Embryonic facial prominence (tissue), 1 donor: ENCODE results near the gene DLX4.

ENCODE experiments used
- DNase-seq: peaks from one replicate; pipeline ENCODE4 v3.0.0-alpha.2; 2016; ENCODE audit errors: extremely low spot score

DLX4 gene, protein sequence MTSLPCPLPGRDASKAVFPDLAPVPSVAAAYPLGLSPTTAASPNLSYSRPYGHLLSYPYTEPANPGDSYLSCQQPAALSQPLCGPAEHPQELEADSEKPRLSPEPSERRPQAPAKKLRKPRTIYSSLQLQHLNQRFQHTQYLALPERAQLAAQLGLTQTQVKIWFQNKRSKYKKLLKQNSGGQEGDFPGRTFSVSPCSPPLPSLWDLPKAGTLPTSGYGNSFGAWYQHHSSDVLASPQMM

GRCh38 chr17:49969134-49969759, at the start of gene DLX4:
Gene DLX4 (plus strand): TSS chr17:49969190. CDS start chr17:49969469, 279 bp downstream.
- no peak for DNase-seq

GRCh38 chr17:49920030-49920769, 48.8 kb upstream of the DLX4 start:
- no peak for DNase-seq

DNA sequence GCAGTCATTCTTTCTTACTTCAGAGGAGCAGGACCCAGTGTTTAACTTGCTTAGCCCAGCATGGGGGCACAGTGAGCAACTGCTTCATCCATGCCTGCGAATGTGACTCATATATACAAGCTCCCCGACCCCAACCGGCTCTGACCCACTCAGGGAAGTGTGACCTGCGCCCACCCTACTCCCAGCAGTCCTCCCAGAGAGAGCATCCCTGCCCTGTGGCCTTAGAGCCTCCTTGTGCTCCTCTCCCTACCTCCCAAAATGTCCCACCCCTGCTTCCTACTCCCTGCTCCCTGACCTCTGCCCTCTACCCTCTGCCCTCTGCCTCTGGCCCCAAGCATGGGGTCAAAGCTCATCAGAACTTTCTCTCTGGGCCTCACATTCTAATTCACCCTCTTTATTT, 46.9 kb upstream of the DLX4 start:
- DNase-seq = no peak

DNA sequence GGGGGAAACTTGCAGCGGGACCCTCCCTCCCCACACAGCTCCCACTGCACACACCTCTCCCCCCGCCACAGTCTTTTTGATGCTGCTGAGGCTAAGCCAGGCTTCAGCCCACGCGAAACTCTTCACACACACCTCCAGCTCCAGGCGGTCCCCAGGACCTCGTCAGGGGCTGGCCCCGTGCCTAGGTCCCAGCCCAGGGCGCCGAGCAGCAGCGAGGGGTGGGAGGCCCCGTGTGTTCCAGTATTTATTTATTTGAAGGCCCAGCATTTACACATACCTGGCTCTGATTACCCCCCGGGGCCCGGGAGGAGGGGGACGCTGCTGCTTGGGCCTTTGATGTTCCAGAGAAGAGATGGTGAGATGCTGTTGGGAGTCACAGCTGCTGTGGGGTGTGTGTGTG, 44.9 kb upstream of the DLX4 start:
- DNase-seq = no peak

- no peak for DNase-seq
Measured at GRCh38 chr17:49924589-49924988, 44.4 kb upstream of the DLX4 start.

DNA sequence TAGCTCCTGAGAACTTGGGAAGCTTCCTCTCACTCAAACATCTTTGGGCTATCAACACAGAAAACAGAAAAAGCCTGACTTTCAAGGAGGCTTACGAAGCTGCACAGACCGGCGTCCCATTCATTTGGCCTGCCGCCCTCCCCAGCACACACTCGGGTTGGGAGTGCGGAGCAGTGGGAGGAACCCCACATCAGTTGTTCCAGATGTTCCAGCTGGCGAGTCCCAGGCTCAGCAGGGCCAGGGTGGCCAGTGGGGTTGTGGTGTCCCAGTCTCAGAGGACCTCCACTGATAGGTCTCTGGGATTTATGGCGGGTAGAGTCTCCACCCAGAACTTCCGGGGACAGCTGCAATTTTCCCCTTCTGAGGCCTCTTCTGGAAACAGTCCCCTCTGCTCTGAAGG, 43.1 kb upstream of the DLX4 start:
- no peak for DNase-seq

DNA sequence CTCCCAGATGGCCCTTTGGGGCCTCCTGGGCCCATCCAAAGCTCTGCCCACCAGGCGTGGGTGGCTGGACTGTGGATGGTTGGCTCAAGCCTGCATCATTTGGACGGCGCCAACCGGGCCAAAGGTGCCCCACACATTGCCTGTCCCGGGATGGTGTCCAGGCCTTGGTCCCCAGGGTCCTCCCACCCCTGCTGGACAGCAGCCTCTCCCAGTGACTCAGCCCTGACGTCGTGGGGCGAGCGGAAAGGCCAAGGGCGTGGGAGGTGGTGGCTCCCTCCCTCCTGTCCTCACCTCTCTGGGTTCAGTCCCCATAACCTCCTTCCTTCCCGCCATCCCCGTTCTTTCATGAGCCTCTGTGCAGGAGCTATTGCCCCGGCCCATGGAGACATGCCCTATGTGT, 42.1 kb upstream of the DLX4 start:
- DNase-seq = no peak

DNA sequence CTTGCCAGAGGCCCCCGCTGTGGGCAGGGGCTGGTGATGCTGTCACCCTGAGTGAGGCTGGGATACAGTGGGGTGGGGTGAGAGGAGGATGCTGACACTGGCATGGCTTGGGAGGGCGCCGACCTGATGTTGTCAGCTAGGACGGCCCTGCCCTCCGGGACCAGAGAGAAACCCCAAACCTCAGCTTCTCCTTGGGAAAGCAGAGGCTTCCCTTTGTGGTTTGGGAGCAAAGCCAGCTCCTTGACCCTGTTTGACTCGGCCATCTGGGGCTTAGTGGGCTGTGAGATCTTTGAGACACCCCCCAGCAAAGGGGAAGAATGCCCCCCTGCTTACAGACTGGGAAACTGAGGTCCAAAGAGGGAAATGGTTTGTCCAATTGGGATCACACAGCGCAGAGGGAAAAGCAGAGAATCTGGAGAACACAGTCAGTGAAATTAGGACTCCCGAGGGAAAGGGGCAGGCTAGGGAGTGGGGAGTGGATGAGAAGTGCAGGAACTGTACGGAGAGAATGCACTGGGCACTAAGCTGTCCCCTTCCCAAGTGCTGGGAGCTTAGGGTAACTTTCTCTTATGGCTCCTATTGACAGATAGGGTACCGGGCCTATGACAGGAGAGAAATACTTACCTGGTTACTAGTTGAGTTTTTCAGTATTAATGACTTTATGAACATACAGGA, 40.7 kb upstream of the DLX4 start:
- no peak for DNase-seq

GRCh38 chr17:49928837-49929475, 40.0 kb upstream of the DLX4 start:
- no peak for DNase-seq

DNA sequence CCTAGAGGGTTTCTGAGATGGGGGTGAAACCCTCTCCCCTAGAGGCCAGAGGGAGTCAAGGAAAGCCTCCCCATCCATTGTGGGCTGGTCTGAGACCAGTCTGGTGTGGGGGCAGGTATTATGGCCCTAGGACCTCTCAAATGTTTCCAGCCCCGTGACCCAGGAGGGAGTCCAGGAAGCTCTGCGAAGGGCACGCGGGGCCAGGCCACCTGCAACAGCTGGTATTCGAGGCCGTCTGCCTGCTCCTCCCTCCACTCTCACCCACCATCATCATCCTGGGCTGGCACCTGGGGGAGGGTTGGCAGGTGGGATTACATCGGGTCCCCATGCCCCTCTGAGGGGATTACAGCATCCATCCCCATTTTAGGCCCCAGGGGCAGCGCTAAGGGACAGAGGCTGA, 38.1 kb upstream of the DLX4 start:
- DNase-seq = no peak

DNA sequence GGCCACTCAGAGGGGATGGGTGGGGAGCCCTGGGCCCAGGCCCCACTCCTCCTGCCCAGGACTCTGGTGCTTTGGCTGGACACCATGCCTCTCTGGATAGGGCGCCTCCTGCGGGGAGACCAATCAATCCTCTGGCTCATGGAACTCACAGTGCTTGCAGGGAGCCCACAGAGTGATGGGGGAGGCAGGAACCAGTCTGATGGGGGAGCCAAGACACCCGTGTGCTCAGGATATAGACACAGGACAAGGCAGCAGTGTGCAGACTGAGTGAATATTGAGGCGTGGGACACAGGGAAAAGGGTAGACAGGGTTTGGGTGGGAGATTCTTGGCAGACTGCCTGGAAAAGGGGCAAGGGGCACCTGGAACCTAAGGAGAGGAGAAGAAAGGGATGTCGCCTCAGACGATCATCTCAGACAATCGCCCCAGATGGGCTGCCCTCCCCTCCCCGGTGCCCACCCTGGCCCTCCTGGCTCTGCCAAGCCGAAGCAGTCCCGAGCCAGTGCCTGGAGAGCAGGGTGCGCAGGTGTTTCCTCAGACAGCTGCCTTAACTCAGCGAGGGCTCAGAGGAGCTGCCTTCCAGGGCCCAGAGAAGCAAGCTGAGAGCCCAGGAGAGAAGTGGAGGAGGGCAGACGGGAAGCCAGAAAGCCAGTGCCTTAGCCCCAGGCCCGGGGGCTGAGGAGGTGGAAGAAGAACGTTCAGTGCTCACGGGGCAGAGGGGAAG, 37.4 kb upstream of the DLX4 start:
- DNase-seq = no peak

GRCh38 chr17:49932138-49932723, 36.8 kb upstream of the DLX4 start:
- DNase-seq = no peak

- DNase-seq = no peak
Measured at GRCh38 chr17:49932901-49933300, 36.1 kb upstream of the DLX4 start.

GRCh38 chr17:49935526-49936210, 33.3 kb upstream of the DLX4 start:
- DNase-seq = no peak

- DNase-seq = no peak
Measured at GRCh38 chr17:49936386-49936785, 32.6 kb upstream of the DLX4 start.

- no peak for DNase-seq
Measured at GRCh38 chr17:49939318-49939717, 29.7 kb upstream of the DLX4 start.

DNA sequence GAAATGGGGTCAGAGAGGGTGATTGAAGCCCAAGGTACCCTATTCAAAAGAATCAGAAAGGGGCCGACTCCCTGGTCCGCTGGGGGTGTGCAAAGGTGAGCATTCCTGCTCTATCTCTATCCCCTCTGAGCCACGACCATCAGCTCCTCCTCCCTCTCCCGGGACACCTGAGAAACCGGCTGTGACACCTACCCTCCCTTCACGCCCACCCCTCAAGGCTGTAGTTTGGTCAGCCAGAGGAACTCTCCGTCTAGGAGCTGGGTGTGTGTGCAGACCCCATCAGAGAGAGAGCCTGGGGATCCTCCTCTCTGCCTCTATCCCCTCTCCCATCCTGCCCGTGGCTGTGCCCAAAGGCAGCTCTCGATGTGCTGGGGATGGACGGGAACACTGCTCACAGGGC, 27.6 kb upstream of the DLX4 start:
- no peak for DNase-seq

- DNase-seq = no peak
Measured at GRCh38 chr17:49942947-49943346, 26.0 kb upstream of the DLX4 start.

DNA sequence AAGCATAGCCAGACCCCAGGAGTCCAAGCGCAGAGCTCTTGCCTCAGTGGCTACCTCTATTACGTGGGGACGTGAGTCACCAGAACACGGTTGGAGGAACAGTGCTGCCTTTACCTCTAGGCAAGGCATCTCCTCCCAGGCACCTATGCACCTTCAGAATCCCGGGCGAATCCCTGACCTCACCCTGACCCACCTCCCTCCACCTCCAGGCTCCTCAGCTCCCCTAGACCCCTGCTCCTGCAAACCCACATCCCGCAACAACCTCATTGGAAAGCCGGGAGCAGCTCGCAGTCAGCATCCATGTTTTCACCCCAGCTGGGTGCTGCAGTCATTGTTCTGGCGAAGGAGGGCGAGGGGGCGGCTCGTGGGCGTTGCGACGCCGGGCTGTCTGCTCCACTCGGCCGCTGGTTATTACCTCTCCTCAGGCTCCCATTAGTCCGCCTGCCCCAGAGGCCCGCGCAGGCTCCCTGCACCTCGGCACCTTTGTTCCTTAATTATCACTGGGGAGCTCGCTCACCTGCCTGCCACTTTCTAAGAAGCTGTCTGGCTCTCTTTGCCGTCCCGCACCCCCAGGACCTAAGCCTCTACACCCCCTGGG, 24.6 kb upstream of the DLX4 start:
- no peak for DNase-seq

- DNase-seq = no peak
Measured at GRCh38 chr17:49946208-49946607, 22.8 kb upstream of the DLX4 start.
